K562 (cell line): Measurements from ENCODE around the gene FOXO4. TPM values are rescaled to one million over a fixed set of nuclear protein-coding genes. Genes with fewer than 3 reads are reported as not detected.
A peak's percentile ranks its signal among the peaks of the same experiment; 100 is the strongest.

Experiments used
- ATAC-seq: fragments of 200-7000 bp; cut with Tn5 transposase; 3 replicates; pipeline ENCODE4 v1.9.1; 2020; ENCODE audit warnings: moderate library complexity
- BruUV-seq: library from RNA; stranded (reverse); fragments of 400-500 nt; replicated peaks from 2 replicates; lab custom pipeline; 2021; lab: Mats Ljungman, UMichigan
- CTCF ChIA-PET: fragments of 300-600 bp; formaldehyde crosslinking; extraction: SDS; loops from one replicate; lab custom pipeline; 2021; ENCODE audit warnings: low intra/inter-chr PET ratio; lab: Yijun Ruan, JAX
- POLR2A ChIA-PET: fragments of 300-600, 350-650 bp; sonication (Branson Sonifier 250); formaldehyde crosslinking; extraction: SDS; loops from one replicate; lab custom pipeline; 2021; ENCODE audit warnings: antibody characterized with exemption, inconsistent platforms; lab: Yijun Ruan, JAX
- DNase-seq, 4 experiments: peaks; one replicate each; pipeline versions ENCODE4 v3.0.0 to v3.0.0-alpha.2; 2011 to 2018; ENCODE audit warnings: low spot score in 3 of 4, mixed read lengths in 3 of 4; ENCODE audit errors: extremely low read depth in 1 of 4
- FAIRE-seq: peaks from 2 replicates; lab custom pipeline; 2011; peaks lifted over from hg19 to GRCh38; lab: Jason Lieb, UNC
- H2AFZ ChIP-seq: 2 replicates; pipeline ENCODE4 v1.6.0; 2011; ENCODE audit warnings: low read depth, low read length, control low read depth, inconsistent platforms
- H3K27ac ChIP-seq: fragments of 200-600 bp; 3 replicates; pipeline ENCODE4 v1.8.0; 2011; ENCODE audit warnings: low read depth, mild to moderate bottlenecking, control low read depth, inconsistent platforms, low read length, moderate library complexity, mixed read lengths; ENCODE audit errors: extremely low read depth
- H3K27me3 ChIP-seq, 2 experiments: fragments of 300-600 bp in 1 of 2; 2 replicates in 1 of 2; 3 replicates in 1 of 2; pipeline versions ENCODE4 v1.6.0 to v1.8.0; 2011; ENCODE audit warnings: inconsistent platforms in 2 of 2, low read length in 2 of 2, mild to moderate bottlenecking in 1 of 2, mixed read lengths in 1 of 2, moderate library complexity in 1 of 2; ENCODE audit not compliant: control insufficient read depth in 2 of 2, insufficient read depth in 2 of 2
- H3K36me3 ChIP-seq: fragments of 300-600 bp; 3 replicates; pipeline ENCODE4 v1.8.0; 2011; ENCODE audit warnings: mild to moderate bottlenecking, low read length, inconsistent platforms; ENCODE audit not compliant: control insufficient read depth, insufficient read depth
- H3K4me1 ChIP-seq, 2 experiments: fragments of 200-600 bp in 1 of 2; replicated peaks in 1 of 2; 2 replicates in 1 of 2; 3 replicates in 1 of 2; pipeline versions ENCODE4 v1.5.1 to v1.8.0; 2011; ENCODE audit warnings: inconsistent platforms in 2 of 2, low read length in 2 of 2, mild to moderate bottlenecking in 1 of 2, mixed read lengths in 1 of 2, moderate library complexity in 1 of 2; ENCODE audit not compliant: control insufficient read depth in 2 of 2, insufficient read depth in 2 of 2
- H3K4me2 ChIP-seq: 2 replicates; pipeline ENCODE4 v1.6.1; 2011; ENCODE audit warnings: low read length, control low read depth, inconsistent platforms, mixed read lengths; ENCODE audit not compliant: insufficient read depth
- H3K4me3 ChIP-seq: fragments of 200-600 bp; sonication (generic), shearing (Covaris generic); 2 replicates; pipeline ENCODE4 v1.5.1; 2016; ENCODE audit warnings: control low read depth, inconsistent platforms
- H3K79me2 ChIP-seq: fragments of 200-600 bp; 3 replicates; pipeline ENCODE4 v1.8.0; 2011; ENCODE audit warnings: low read length, inconsistent platforms; ENCODE audit not compliant: control insufficient read depth, insufficient read depth
- H3K9ac ChIP-seq, 2 experiments: 2 replicates each; pipeline versions ENCODE4 v1.6.0 to v1.6.1; 2011; ENCODE audit warnings: low read depth in 2 of 2, low read length in 2 of 2, control low read depth in 1 of 2, inconsistent platforms in 1 of 2, mild to moderate bottlenecking in 1 of 2, mixed read lengths in 1 of 2; ENCODE audit not compliant: insufficient read depth in 1 of 2
- H3K9me1 ChIP-seq: one replicate; pipeline ENCODE4 v1.6.0; 2011; ENCODE audit warnings: inconsistent platforms, mild to moderate bottlenecking, low read length, moderate library complexity; ENCODE audit not compliant: control insufficient read depth, insufficient read depth
- H3K9me3 ChIP-seq: replicated peaks from 2 replicates; pipeline ENCODE4 v1.5.1; 2011; ENCODE audit warnings: low read depth, low read length, inconsistent platforms; ENCODE audit not compliant: control insufficient read depth, insufficient read depth
- H4K20me1 ChIP-seq: replicated peaks from 2 replicates; pipeline ENCODE4 v1.6.1; 2011; ENCODE audit warnings: low read length, inconsistent platforms, mixed read lengths; ENCODE audit not compliant: control insufficient read depth, insufficient read depth
- CTCFL ChIP-seq: IDR thresholded peaks from 2 replicates; pipeline ENCODE4 v1.6.1; 2011; ENCODE audit warnings: borderline replicate concordance, low read depth, mild to moderate bottlenecking, moderate library complexity, low read length; ENCODE audit not compliant: insufficient read depth, poor library complexity, severe bottlenecking
- PKNOX1 ChIP-seq: fragments of 450-650 bp; IDR thresholded peaks from 2 replicates; pipeline ENCODE4 v1.6.1; 2016
- WGBS: fragments of 100-300 bp; shearing (Covaris generic); methylation state at CpG from one replicate; pipeline ENCODE4 v1.1.6; 2016; ENCODE audit warnings: low coverage, mixed read lengths; ENCODE audit not compliant: insufficient coverage; ENCODE audit errors: missing lambda C conversion rate; 5-methylcytosine and 5-hydroxymethylcytosine counted together
- in situ Hi-C: fragments of 300-500 bp; cut with MboI; formaldehyde crosslinking; loops from 4 replicates; pipeline ENCODE4 v1.15.0; 2018; ENCODE audit warnings: inconsistent platforms, mixed read lengths
- intact Hi-C: fragments of 100-400 bp; cut with micrococcal nuclease; formaldehyde crosslinking; loops from 2 replicates; pipeline ENCODE4 v1.14.2; 2022
- polyA plus RNA-seq, 8 experiments: library from polyadenylated mRNA; depleted of rRNA in 4 of 8; stranded (reverse) in 5 of 8; unstranded in 3 of 8; fragments of >200 nt; fragmentation: Nextera tagmentation in 2 of 8; fragmentation: Illumina TruSeq in 1 of 8; extraction: Ambion mirVana in 2 of 8; extraction: Trizol in 1 of 8; gene quantifications; 2 replicates each; pipeline versions ENCODE4 v1.2.1 to v1.2.3, GENCODE V29; 2011 to 2014; ENCODE audit warnings: inconsistent platforms in 1 of 8, missing spikeins in 1 of 8
- total RNA-seq, 7 experiments: library from RNA; depleted of rRNA in 6 of 7; stranded (reverse); fragments of >200 nt in 6 of 7; fragmentation: Illumina TruSeq in 2 of 7; extraction: Trizol in 2 of 7; gene quantifications; 2 replicates each; pipeline versions ENCODE4 v1.2.1 to v1.2.3, GENCODE V29; 2011 to 2021; ENCODE audit warnings: low replicate concordance in 1 of 7

Gene FOXO4
- total and polyA plus RNA-seq, 9 of the 15 experiments (the other 6 are each of a cell fraction or from before 2014, with no cell fraction given): 0.13 to 26.6 (median 8.5) TPM

DNA sequence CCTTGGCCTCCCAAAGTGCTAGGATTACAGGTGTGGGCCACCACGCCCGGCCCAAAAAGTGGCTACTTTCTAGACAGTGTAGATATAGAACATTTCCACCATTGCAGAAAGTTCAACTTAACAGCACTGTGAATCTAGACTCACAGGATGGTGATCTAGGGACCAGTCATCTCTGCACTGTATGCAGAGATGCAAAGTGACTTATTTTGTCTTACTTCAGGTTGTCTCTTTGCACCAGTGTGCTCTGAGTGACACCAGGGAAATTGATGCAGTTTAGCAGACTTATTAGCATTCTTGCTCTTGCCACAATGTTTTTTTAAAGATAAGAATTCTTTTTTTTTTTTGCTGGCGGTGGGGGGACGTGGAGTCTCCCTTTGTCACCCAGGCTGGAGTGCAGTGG lies 12.8 kb upstream of the FOXO4 start:
- Histone ChIP-seq H3K4me1 (no peaks in the 10 kb centered on the region; a peak in 2 of 5 replicates), H3K4me3 (no peak overlapping the region), H3K27me3 (no peaks in the 10 kb centered on the region), H2AFZ (no peak overlapping the region), H3K9me3 (no peaks in the 10 kb centered on the region), H4K20me1 (no peaks in the 10 kb centered on the region), H3K4me2 (no peak overlapping the region), H3K9me1 (no peaks in the 10 kb centered on the region), H3K9ac (no peak overlapping the region), H3K36me3 (no peaks in the 10 kb centered on the region), H3K27ac (no peak overlapping the region), H3K79me2 (no peaks in the 10 kb centered on the region)
- no peak for DNase-seq
- peak; percentile 51; the same call in 2 of the 3 replicates for ATAC-seq
- intact Hi-C loops: no loop called here
- WGBS: 39% methylated on average over 4 of the region's 4 CpGs
- no peak for FAIRE-seq
- BruUV-seq: no TSS peak
- TF ChIP-seq PKNOX1 (peak; percentile 45), CTCFL (no peak)
- CTCF ChIA-PET: no interaction called here
- POLR2A ChIA-PET: no interaction called here
- in situ Hi-C loops: no loop called here
